Lower leg skin (tissue), 3 donors: ENCODE measurements around the gene ZC3H18.

Source experiments
- CTCF ChIP-seq, 3 donors: fragments of 450-650 bp; IDR thresholded peaks; one replicate each; pipeline ENCODE4 v1.5.1; 2016; ENCODE audit warnings: antibody characterized with exemption in 3 of 3, mild to moderate bottlenecking in 3 of 3, moderate library complexity in 2 of 3
- POLR2A ChIP-seq, 2 donors: fragments of 450-650 bp; IDR thresholded peaks; one replicate each; pipeline ENCODE4 v1.6.1; 2016 to 2017; ENCODE audit warnings: antibody characterized with exemption in 2 of 2, mild to moderate bottlenecking in 1 of 2, moderate library complexity in 1 of 2

GRCh38 chr16:88534638-88535190 is 35.5 kb upstream of the ZC3H18 start:
- TF ChIP-seq CTCF (IDR thresholded peaks at IDR 0.05) (no peak), POLR2A (IDR thresholded peaks at IDR 0.05) (no peak)
